Activated CD4-positive, alpha-beta T cell treated with anti-CD3 and anti-CD28 coated beads for 24 hours (primary cell): Measurements from ENCODE around the gene SYNE4.
A peak's percentile ranks its signal among the peaks of the same experiment; 100 is the strongest.

Source experiments
- DNase-seq, 2 donors: peaks; one replicate each; pipeline ENCODE4 v3.0.0-alpha.2; 2020; ENCODE audit warnings: low read depth in 2 of 2

SYNE4 gene

DNA sequence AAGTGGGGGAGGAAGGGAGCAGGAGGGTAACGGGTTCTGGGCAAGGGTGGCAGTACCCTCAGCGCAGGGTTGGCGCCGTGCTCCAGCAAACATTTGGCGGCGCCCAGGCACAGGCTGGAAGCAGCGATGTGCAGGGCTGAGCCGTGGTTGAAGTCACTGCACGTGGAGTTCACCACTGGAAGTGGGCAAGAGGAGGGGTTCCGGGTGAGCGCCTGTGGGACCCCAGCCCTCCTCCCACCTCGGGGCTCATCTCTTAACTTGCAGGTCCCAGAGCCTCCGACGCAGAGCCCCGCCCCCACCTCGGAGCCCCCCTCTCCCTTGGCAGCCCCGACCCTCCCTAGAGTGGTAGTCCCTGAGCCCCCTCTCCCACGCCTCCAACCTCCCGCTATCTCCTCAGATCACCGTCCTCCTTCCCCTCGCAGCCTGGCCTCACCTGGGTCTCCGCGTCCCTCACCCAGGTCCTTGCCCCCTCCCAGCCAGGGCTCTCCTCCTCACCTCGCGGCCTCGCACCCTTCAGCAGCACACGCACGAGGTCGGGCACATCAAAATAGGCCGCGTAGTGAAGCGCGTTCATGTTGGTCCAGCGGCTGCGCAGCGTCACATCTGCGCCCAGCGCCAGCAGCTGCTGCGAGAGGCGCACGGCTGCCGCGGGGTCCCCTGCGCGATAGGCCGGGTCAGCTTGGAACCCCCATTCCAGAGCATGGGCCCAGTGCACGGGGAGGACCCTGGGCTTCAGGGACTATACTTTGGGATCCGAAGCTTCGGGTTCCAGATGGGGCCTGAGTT, 17.7 kb upstream of the SYNE4 start:
- no peak for DNase-seq

DNA sequence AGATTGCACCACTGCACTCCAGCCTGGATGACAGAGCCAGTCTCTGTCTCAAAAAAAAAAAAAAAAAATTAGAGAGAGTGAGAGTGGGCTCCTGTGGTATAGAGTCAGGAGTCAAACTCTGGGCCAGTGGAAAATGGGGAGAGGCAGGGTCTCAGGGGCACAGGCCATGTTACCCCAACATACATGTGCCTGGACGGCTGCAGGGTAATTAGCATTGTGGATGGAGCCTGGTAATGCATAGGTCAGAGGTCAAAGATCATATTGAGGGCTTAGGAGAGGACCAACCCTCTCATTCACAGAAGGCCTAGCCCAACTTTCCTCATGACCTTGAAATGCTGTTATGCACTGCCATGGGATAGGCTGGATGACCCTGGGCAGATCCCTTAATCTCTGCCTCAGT, 16.9 kb upstream of the SYNE4 start:
- DNase-seq = no peak

DNA sequence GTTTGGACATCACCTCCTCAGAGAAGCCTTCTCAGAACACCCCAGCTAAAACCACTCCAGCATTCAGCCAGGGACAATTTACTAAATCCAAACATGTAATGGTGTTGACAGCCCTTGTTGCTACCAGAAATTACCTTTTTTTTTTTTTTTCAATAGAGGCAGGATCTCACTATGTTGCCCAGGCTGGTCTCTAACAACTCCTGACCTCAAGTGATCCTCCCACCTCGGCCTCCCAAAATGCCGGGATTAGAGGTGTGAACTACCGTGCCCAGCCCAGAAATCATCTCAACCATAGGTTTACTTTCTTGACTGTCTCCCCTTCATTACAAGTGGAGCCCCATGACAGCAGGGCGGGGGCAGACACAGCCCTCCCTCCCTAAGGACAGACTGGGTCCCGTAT, 14.8 kb upstream of the SYNE4 start:
- no peak for DNase-seq

DNA sequence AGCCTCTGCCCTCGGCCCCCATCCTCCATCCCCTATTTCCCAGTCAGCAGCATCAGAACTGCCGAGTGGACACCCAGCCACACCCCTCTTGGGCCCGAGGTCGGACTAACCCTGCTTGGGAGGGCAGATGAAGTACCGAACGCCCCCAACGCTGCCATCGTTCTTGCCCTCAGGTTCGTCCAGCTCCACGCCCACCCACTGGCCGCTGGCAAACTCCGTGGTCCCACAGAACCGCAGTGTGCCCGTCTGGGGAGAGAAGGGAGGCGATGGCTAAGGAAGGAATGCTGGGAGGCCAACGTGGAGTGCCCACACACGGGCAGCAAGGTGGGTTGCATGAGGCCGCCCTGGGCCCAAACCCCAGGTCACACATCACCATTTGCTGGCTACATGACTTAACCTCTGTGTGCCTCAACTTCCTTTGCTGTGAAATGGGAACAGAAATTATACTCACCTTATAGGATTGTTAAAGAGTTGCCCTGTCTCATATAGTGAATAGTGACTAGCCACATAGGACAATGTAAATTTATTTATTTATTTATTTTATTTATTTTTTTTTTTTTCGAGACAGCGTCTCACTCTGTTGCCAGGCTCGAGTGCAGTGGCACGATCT, 10.6 kb upstream of the SYNE4 start:
- DNase-seq = no peak

DNA sequence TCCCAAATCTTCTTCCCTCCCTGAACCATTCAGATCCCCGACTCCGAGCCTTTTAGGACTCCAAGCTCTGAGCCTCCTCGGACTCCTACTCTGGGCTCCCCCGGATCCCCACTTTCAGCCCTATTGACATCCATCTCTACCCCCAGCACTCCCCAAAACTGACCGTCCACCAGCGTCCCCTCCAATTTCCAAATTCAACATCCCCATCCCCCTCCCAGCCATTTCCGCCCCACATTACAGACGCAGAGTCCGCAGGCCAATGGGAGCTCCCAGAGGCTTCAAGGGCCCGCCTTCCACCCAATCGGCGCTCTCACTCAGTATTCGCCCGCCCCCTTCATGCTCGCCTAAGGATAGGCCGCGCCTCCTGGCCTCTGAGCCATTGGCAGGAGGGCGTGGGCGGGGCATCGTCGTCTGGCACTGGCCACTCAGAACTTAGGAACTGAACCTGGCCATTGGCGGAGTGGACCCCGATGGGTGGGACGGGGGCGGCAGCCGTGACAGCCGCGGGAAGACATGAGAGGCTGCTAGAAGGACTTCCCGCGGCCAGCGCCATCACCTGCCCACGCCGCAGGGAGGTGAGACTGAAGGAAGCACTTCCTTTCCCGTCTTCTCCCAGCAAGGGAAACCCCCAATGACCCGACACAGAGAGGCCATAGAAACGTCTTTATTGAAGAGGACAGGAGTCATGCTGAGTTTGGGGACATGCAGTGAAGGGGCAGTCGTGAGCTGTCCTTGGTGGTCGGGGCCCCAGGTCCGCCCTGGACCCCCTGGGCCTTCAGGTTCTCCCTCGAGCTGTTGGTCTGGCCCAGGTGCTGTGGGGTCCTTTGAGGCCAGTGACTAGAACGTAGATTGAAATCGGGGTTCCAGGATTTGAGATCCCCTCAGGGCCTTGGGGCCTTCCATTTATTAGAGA, 5.7 kb upstream of the SYNE4 start, which contains the start of gene ALKBH6:
ALKBH6 (minus strand) TSS at position 202 of the 913 bp plus-strand sequence. CDS start 816 bp downstream, outside the sequence.
- DNase-seq = peak; percentile 99 to 100

DNA sequence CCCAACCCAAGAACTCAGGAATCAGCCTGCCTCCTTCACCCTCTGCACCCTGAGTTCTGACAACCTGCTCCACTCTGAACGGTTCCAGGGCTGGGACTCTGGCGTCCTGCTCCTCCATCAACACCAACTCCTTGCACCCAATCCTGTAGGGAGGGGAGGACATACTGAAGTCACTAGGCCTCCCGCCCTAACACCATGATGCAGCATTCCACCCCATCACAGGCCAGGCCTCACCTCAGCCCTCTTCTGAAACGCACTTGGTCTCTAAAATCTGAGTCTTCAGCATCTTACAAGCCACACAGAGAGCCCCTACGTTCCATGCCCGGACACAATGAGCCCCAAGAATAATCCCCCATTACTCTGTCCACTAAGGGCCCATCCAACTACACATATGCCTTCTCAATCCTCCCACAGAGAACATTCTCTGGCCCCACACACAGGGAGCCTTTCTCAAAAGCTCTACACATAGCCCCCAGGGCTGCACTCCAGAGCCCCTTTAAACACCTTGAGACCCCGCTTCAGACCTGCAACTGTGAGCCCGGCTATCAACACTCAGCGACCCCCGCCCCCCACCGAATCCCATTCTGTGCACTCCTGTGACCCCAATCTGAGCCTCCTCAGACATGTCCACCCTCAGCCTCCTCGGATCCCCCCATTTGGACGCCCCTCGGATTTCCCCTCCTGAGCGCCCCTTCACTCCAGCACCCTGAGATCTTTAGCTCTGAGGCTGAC, 4.8 kb upstream of the SYNE4 start:
- DNase-seq = no peak

DNA sequence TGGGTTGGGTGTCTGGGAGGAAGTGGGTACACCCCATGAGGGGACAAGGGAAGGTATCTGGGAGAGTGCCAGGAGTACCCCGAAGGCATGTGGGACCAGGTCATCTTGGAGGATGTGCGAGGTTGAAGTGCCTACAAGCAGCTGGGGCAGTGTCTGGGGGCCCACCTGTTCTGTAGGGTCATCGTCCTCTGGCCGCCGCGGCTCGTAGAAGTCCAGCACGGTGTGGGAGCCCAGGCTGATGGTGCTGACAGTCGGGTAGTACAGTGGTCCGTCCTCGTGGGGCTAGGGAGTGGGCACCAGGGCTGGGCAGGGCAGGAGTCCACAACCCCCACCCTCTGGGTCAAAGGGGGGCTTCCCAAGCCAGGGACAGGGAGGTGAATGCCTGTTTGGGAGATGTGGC, 1.8 kb upstream of the SYNE4 start:
- DNase-seq = no peak

DNA sequence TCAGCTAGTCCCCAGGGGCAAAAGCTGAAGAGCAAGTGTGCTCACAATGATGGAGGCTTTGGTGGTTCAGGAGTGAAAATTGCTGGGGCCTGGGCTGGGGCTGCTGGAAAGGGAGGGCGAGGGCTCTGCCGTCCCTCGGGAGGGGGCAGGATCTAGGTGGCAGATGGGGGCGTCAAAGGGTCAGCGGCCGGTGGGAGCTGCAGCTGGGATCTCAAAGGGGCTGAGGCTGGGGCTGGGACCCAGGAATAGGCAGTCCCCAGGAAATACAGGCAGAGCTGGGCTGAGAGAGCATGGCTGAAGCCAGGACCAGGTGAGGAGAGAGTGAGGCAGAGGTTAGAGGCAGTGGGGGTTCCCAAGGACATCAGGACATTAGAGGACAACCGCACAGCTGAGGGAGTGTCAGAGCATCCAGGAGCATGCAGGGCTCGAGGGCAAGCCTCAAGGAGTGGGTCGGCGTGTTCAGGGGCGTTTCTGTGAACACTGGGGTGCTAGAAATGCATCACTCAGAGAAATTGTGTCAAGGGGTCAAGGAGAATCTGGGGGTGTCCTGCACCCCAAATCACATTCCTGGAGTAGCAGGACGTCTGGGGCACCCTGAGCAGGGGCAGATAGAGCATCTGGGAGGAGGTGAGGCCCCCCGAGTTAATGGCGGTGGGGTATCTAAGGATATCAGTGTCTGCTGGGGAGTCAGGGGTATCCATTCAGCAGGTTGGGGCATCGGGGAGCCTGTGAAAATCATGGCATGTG, 1.2 kb upstream of the SYNE4 start:
- DNase-seq = no peak

DNA sequence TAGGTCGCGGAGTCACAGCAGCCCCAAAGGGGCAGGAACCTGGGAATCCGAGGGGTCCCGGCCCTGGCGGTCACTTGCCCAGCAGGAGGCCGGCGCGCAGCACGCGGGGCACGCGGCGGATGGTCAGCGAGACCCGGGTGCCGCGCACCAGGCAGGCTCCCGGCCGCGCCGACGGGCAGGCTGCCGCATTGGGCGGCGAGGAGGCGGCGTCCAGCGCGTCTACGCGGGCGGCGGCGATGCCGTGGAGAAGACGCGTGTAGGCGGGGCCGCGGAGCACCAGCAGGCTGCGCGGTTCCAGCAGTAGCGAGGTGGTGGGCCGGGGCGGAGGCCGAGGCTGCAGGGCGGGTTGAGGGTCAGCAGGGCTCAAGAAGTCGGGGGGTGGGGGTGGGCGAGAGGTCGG, 607 bp upstream of the SYNE4 start:
- no peak for DNase-seq

DNA sequence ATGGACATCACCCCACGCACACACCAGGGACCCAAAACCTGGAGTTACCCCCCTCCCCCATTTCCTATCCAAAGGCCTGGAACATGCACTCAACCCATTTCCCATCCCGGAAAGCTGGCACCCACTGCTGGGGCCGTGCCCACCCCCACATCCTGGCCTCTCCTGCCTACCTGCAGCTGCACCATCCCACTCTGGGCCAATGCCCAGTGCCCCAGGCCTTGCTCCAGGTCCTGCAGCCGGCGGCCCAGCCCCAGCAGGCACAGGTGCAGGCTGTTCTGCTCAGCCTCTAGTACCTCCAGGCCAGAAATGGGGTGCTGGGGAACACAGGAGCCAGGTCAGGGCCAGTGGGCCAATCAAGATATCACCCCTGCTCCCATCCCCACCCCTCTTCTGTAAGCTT, 1.7 kb downstream of the SYNE4 start:
- DNase-seq = no peak

DNA sequence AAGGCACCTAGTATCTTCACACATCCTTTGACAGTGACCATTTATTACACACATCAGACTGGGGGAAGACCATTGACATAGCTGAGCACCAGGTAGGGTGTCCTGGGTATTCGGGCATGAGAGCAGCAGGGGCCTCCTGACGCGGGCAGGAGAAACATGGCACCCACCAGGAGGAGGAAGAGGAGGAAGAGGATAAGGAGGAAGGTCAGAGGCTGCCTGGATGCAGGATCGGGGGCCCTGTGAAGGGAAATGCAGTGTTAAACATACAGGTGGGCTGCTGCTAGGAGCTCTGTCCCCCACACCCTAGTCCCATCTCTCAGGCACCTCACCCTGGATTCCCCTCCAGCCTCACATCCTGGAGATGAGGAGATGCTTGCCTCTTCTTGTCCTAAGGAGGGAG, 5.3 kb downstream of the SYNE4 start:
- no peak for DNase-seq

DNA sequence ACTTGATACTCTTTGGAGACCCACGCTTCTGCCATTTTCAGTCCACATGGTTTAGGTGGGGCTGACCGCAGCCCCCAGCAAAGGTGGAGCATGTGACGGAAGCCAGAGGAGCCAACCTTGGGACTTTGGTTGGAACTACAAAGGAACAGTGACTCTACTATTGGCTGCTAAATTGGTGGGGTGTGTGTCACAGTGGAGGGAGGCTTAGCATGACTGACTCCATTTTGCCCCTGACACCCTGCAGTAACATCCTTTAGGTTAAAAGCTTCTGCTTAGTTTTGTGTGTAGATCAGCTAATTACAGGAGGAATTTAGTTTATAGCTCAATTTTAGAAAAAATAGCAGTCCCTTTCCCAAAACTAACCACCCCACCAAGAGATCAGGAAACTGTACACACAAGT, 7.0 kb downstream of the SYNE4 start:
- no peak for DNase-seq

DNA sequence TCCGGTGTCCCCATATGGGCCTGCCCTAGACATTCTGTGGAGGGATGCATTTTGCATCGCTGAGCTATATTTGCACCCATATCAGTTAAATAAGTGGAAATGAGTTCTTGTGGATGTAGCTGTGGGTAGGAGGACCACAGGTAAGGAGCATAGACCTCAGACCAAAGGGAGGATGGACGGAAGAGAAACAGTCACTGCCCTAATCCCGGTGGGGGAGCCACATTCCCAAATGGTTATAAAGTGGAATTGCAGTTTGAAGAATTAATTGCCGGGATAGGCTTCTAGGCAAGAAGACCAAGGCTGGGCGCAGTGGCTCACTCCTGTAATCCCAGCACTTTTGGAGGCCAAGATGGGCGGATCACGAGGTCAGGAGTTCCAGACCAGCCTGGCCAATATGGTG, 11.8 kb downstream of the SYNE4 start:
- no peak for DNase-seq

DNA sequence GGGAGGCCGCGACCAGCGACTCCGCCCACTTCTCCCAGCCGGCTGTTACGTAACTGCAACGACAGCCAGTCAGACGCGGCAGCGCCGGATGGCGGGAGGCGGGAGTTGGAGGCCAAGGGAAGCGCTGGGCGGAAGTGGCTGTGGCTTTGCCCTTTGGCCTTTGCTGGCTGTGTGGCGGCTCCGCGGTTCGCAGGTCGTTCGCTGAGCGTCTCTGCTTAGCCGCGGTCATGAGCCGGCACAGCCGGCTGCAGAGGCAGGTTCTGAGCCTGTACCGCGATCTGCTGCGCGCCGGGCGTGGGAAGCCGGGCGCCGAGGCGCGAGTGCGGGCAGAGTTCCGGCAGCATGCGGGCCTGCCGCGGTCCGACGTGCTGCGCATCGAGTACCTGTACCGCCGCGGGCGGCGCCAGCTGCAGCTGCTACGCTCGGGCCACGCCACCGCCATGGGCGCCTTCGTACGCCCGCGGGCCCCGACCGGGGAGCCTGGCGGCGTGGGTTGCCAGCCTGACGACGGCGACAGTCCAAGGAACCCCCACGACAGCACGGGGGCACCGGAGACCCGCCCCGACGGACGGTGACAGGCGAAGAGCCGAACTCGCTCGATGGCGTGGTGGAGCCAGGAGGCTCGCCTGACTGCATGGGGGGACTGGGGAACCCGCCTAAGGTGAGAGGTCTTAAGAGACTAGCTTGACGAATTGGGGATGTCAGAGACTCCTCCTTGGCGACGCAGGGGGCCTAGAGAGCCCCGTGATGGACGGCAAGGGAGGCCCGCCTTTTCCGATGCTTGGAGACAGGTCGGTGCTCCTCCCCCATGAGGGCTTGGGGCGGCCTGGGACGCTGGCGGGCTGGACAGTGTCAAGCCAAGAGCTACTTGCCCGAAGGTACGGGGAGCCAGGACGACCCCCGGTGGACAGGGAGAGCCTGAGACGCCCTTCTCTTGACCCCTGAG, 13.3 kb downstream of the SYNE4 start, which contains the start of gene SDHAF1:
SDHAF1 (plus strand) TSS at position 141 of the 946 bp plus-strand sequence; CDS start at position 228, 87 bp downstream.
- peak; percentile 92 to 95 for DNase-seq

DNA sequence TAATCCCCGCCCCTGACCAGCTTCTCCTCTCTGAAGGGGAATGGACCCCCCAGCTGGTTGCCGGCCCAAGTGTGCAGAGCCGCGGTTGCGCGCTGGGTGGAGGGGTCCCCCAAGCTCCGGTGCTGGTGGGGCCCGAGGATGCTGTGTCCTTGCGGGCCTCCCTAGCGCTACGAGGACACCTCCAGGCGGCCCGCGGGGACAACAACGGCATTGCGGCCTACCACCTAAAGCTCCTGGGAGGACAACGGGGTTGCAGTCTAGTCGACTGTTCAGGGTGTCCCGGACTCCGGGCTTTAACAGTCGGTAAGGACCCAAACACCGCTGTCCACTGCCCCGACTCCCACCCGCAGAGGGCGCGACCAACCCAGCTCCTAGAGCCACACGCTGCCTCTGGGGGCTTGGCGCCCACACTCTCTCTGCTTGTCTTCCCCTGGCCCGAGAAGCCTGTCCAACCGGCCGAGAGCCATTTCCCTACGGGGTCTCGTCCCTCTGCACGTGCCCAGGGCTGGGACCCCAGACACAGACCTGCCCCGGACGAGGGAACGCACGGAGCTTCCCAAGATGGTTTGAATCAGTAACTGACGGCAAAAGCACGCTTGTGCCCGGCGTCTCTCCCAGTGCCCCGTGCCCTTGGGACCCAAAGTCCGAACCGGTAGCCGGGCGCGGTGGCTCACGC, 14.6 kb downstream of the SYNE4 start:
- DNase-seq = no peak

DNA sequence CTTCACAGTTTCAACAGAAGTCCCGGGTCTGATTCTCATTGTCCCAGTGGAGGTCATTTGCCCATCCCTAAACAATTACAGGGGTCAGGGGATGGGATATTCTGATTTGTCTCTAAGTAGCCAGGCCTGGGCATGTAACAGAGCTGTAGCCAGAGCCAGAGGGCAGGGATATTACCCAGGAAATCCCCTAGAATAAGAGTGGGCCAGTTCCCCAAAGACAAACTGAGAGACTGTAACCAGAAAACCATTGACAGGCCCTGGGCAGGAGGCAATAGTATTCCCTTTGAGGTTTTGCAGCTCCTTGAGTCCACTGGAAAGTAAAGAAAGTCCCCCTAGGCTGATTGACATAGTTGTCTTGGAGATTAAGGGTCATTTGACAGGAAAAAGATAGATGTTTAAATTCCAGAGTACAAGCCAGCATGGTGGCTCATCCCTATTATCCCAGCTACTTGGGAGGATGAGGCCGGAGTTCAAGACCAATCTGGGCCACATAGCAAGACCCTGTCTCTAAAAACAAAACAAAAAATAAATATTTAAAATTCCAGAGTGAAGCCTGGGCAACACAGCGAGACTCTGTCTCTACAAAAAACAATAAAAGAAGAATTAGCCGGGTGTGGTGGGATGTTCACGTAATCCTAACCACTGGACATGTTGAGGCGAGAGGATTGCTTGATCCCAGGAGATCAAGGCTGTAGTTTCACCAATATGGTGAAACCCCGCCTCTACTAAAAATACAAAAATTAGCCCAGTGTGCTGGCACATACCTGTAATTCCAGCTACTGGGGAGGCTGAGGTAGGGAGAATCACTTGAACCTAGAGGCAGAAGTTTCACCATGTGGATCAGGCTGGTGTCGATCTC, 15.5 kb downstream of the SYNE4 start:
- no peak for DNase-seq

DNA sequence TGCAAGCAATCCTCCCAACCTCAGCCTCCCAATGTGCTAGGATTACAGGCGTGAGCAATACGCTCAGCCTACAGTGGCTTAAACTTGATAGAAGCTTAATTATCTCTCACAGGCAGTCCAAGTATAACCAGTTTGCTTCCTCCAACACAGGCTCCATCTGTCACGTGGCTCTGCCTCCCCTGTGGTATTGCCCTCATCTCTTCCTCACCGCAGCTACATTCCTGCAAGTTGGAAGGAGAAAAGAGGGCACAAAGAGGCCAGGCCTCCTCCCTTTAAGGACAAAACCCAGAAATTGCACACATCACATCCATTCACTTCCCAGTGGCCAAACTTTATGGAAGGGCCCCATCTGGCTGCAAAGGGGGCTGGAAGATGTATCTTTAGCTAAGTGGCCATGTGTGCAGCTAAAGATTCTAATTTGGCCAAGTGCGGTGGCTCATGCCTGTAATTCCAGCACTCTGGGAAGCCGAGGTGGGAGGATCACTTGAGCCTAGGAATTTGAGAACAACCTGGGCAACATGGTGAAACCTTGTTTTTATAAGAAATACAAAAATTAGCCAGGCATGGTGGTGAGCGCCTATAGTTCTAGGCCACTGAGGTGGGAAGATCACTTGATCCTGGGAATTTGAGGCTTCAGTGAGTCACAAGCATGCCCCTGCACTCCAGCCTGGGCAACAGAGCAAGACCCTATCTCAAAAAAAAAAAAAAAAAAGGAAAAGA, 16.7 kb downstream of the SYNE4 start:
- DNase-seq = no peak
